Suprapubic skin (tissue), 4 donors: ENCODE data around the gene BOD1L1. TPM values are rescaled to one million over a fixed set of nuclear protein-coding genes. Genes with fewer than 3 reads are reported as not detected.

Experiments used
- DNase-seq, 2 donors: peaks; one replicate each; pipeline ENCODE4 v3.0.0-alpha.2; 2019; ENCODE audit warnings: low spot score in 2 of 2
- H3K27ac ChIP-seq: fragments of 200-600 bp; sonication (generic); one replicate; pipeline ENCODE4 v1.5.1; 2019
- H3K27me3 ChIP-seq: fragments of 200-600 bp; sonication (generic); one replicate; pipeline ENCODE4 v1.5.1; 2019
- H3K36me3 ChIP-seq: fragments of 200-600 bp; sonication (generic); one replicate; pipeline ENCODE4 v1.5.1; 2019
- H3K4me1 ChIP-seq: fragments of 200-600 bp; sonication (generic); one replicate; pipeline ENCODE4 v1.5.1; 2019
- H3K4me3 ChIP-seq: fragments of 200-600 bp; sonication (generic); one replicate; pipeline ENCODE4 v1.5.1; 2019; ENCODE audit warnings: mild to moderate bottlenecking
- H3K9me3 ChIP-seq: fragments of 200-600 bp; sonication (generic); one replicate; pipeline ENCODE4 v1.5.1; 2019
- CTCF ChIP-seq, 2 donors: fragments of 200-600 bp in 1 of 2; fragments of 450-650 bp in 1 of 2; sonication (generic) in 1 of 2; IDR thresholded peaks; one replicate each; pipeline ENCODE4 v1.5.1; 2016 to 2019; ENCODE audit warnings: antibody characterized with exemption in 2 of 2, mild to moderate bottlenecking in 1 of 2, moderate library complexity in 1 of 2
- EP300 ChIP-seq: sonication (generic); formaldehyde crosslinking; IDR thresholded peaks from one replicate; pipeline ENCODE4 v1.6.1; 2017; ENCODE audit warnings: antibody characterized with exemption
- POLR2A ChIP-seq, 2 donors: fragments of 450-650 bp; IDR thresholded peaks; one replicate each; pipeline ENCODE4 v1.6.1; 2017; ENCODE audit warnings: antibody characterized with exemption in 2 of 2, mild to moderate bottlenecking in 2 of 2, moderate library complexity in 2 of 2
- POLR2AphosphoS5 ChIP-seq, 3 donors: sonication (generic); formaldehyde crosslinking; IDR thresholded peaks; one replicate each; pipeline ENCODE4 v1.6.1; 2017; ENCODE audit warnings: antibody characterized with exemption in 3 of 3
- WGBS: methylation state at CpG from one replicate; pipeline ENCODE4 v1.1.5; 2018; 5-methylcytosine and 5-hydroxymethylcytosine counted together
- total RNA-seq, 4 donors: library from RNA; depleted of rRNA; stranded (reverse); fragments of >200 nt; gene quantifications; one replicate each; pipeline ENCODE4 v1.1.0, GENCODE V29; 2016

Gene BOD1L1
- total RNA-seq, 4 donors from 2014 or later, result 26.5 to 78.0 (median 36.5) TPM

DNA sequence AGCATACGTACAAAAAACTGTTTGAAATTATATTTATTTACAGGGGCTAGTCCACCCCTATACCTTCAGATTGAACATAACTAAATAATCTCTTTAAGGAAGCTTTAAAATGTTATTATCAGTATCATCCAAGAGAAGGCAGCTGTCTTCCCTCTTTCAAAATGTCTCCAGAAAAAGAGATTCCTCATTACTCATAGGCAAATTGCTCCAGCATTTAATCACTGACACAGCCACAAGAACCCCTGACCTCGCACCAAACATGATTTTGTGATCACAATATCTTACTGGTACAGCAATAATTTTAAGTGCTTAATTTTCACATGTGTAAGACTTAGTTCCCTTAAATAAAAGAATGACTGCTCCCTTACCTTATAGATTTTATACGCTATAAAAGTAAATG is 9.7 kb downstream of the BOD1L1 start:
- H3K36me3 ChIP-seq, result peaks cover 59% of the 10 kb centered on the region
- H3K4me3 ChIP-seq, result no peak overlapping the region
- no peak overlapping the region for H3K27ac ChIP-seq
- no peaks in the 10 kb centered on the region for H3K4me1 ChIP-seq
- TF ChIP-seq CTCF (IDR thresholded peaks at IDR 0.05), result no peak
- TF ChIP-seq POLR2A (IDR thresholded peaks at IDR 0.05), result no peak
- TF ChIP-seq POLR2AphosphoS5 (IDR thresholded peaks at IDR 0.05), result no peak
- no peak for TF ChIP-seq EP300
- no peaks in the 10 kb centered on the region for H3K9me3 ChIP-seq
- WGBS, result 63% methylated on average over 3 of the region's 3 CpGs
- no peaks in the 10 kb centered on the region for H3K27me3 ChIP-seq
- DNase-seq, result no peak

DNA sequence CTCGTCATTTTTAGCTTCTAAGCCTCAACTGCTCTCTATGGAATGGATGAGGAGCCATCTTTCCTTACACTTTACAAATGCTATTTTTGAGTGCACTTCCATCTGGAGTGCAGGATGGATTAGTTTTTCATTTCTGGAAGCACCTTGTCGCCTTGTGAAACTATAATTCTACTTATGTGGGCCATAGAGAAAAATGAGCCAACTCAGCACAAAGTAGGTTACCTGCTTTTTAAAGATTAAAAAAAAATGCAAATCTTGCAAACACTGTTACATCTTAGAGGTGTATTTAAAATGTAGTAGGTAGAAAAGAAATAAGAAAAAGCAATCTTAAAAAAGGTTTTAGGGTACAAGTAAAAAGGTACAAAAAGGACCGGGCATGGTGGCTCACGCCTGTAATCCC is 10.9 kb downstream of the BOD1L1 start:
- Histone ChIP-seq H3K27me3 (no peaks in the 10 kb centered on the region), H3K27ac (no peak overlapping the region), H3K36me3 (peaks cover 68% of the 10 kb centered on the region), H3K4me1 (no peaks in the 10 kb centered on the region), H3K4me3 (no peak overlapping the region), H3K9me3 (no peaks in the 10 kb centered on the region)
- 95% methylated on average over 4 of the region's 4 CpGs for WGBS
- TF ChIP-seq POLR2A (IDR thresholded peaks at IDR 0.05) (no peak), EP300 (no peak), CTCF (IDR thresholded peaks at IDR 0.05) (no peak), POLR2AphosphoS5 (IDR thresholded peaks at IDR 0.05) (no peak)
- DNase-seq, result no peak

- no peaks in the 10 kb centered on the region for H3K4me1 ChIP-seq
- peaks cover 82% of the 10 kb centered on the region for H3K36me3 ChIP-seq
- no peaks in the 10 kb centered on the region for H3K27me3 ChIP-seq
- no peaks in the 10 kb centered on the region for H3K9me3 ChIP-seq
- H3K27ac ChIP-seq, result no peak overlapping the region
- DNase-seq, result no peak
- no peak for TF ChIP-seq POLR2A (IDR thresholded peaks at IDR 0.05)
- TF ChIP-seq POLR2AphosphoS5 (IDR thresholded peaks at IDR 0.05), result no peak
- TF ChIP-seq CTCF (IDR thresholded peaks at IDR 0.05), result no peak
- TF ChIP-seq EP300, result no peak
- WGBS, result 73% methylated on average over 3 of the region's 3 CpGs
- H3K4me3 ChIP-seq, result no peak overlapping the region
Observed at GRCh38 chr4:13615161-13615560, 12.4 kb downstream of the BOD1L1 start.

GRCh38 chr4:13612569-13612968 is 15.0 kb downstream of the BOD1L1 start:
- H3K36me3 ChIP-seq, result peaks cover 87% of the 10 kb centered on the region
- H3K9me3 ChIP-seq, result no peaks in the 10 kb centered on the region
- H3K4me3 ChIP-seq, result no peak overlapping the region
- no peak overlapping the region for H3K27ac ChIP-seq
- TF ChIP-seq POLR2A (IDR thresholded peaks at IDR 0.05), result no peak
- 85% methylated on average over 4 of the region's 4 CpGs for WGBS
- H3K27me3 ChIP-seq, result no peaks in the 10 kb centered on the region
- H3K4me1 ChIP-seq, result no peaks in the 10 kb centered on the region
- DNase-seq, result no peak

- Histone ChIP-seq H3K4me1 (no peaks in the 10 kb centered on the region), H3K27ac (no peak overlapping the region), H3K36me3 (peaks cover 88% of the 10 kb centered on the region), H3K9me3 (no peaks in the 10 kb centered on the region), H3K27me3 (no peaks in the 10 kb centered on the region), H3K4me3 (no peak overlapping the region)
- DNase-seq, result no peak
- TF ChIP-seq POLR2A (IDR thresholded peaks at IDR 0.05), result no peak
- no peak for TF ChIP-seq EP300
- no peak for TF ChIP-seq POLR2AphosphoS5 (IDR thresholded peaks at IDR 0.05)
- TF ChIP-seq CTCF (IDR thresholded peaks at IDR 0.05), result no peak
- 49% methylated on average over 3 of the region's 3 CpGs for WGBS
Observed at GRCh38 chr4:13611283-13611842, 16.2 kb downstream of the BOD1L1 start.

GRCh38 chr4:13605330-13605729 is 22.2 kb downstream of the BOD1L1 start:
- DNase-seq, result no peak
- peaks cover 95% of the 10 kb centered on the region for H3K36me3 ChIP-seq
- no peak overlapping the region for H3K4me3 ChIP-seq
- no peak for TF ChIP-seq CTCF (IDR thresholded peaks at IDR 0.05)
- TF ChIP-seq POLR2AphosphoS5 (IDR thresholded peaks at IDR 0.05), result no peak
- no peak for TF ChIP-seq POLR2A (IDR thresholded peaks at IDR 0.05)
- no peak for TF ChIP-seq EP300
- no peaks in the 10 kb centered on the region for H3K4me1 ChIP-seq
- H3K27ac ChIP-seq, result no peak overlapping the region
- peaks cover 3% of the 10 kb centered on the region for H3K9me3 ChIP-seq
- WGBS, result 95% methylated on average over 1 of the region's 1 CpG
- H3K27me3 ChIP-seq, result no peaks in the 10 kb centered on the region
